Measurements from ENCODE around the gene CDK19. TPM values are rescaled to one million over a fixed set of nuclear protein-coding genes. Genes with fewer than 3 reads are reported as not detected.

Gene CDK19
- total RNA-seq, 2 donors from 2014 or later = 18.3 to 39.8 TPM

Other genes starting within 250 kb of the CDK19 start
- gene AMD1, start 59.3 kb upstream of the CDK19 start, total RNA-seq = 10 to 100 TPM; 49.8 to 92.9 TPM
- 100 to 1,000 TPM in 1 of 2 donors, 10 to 100 TPM in 1; 55.8 to 123 TPM for gene GTF3C6, start 143.2 kb upstream of the CDK19 start, total RNA-seq
- 10 to 100 TPM; 38.4 to 55.9 TPM for gene RPF2, start 166.6 kb upstream of the CDK19 start, total RNA-seq

All from activated T-helper 17 cell treated with anti-CD3 and anti-CD28 coated beads, Interleukin-2, amount 50 U/mL, for 72 hours (primary cell).